ENCODE results near the gene TBC1D5.
"Not testable (repeated sequence)": the region's sequence is repeated elsewhere in the genome, so short reads cannot be mapped to it uniquely, and the experiment has no call there.

Gene TBC1D5

GRCh38 chr3:17672506-17672905 lies 69.9 kb downstream of the TBC1D5 start:
- no peak for DNase-seq (ENCODE audit: low read depth)
- TF ChIP-seq CTCF (IDR thresholded peaks at IDR 0.05; ENCODE audit: insufficient read depth, low read depth, low read length, missing control alignments): no peak
- no peak overlapping the region for H3K4me3 ChIP-seq (ENCODE audit: low read depth, low read length)

GRCh38 chr3:17670749-17671148 lies 71.7 kb downstream of the TBC1D5 start:
- no peak for TF ChIP-seq CTCF (IDR thresholded peaks at IDR 0.05; ENCODE audit: insufficient read depth, low read depth, low read length, missing control alignments)
- no peak for DNase-seq (ENCODE audit: low read depth)
- H3K4me3 ChIP-seq (ENCODE audit: low read depth, low read length): no peak overlapping the region

- peak; percentile 16 for DNase-seq (ENCODE audit: low read depth)
- TF ChIP-seq CTCF (IDR thresholded peaks at IDR 0.05; ENCODE audit: insufficient read depth, low read depth, low read length, missing control alignments): no peak
- no peak overlapping the region for H3K4me3 ChIP-seq (ENCODE audit: low read depth, low read length)
Measured at GRCh38 chr3:17664923-17665322, 77.5 kb downstream of the TBC1D5 start.

GRCh38 chr3:17656264-17656663 lies 86.2 kb downstream of the TBC1D5 start:
- TF ChIP-seq CTCF (IDR thresholded peaks at IDR 0.05; ENCODE audit: insufficient read depth, low read depth, low read length, missing control alignments): no peak
- H3K4me3 ChIP-seq (ENCODE audit: low read depth, low read length): no peak overlapping the region
- DNase-seq (ENCODE audit: low read depth): no peak

GRCh38 chr3:17655743-17656142 lies 86.7 kb downstream of the TBC1D5 start:
- H3K4me3 ChIP-seq (ENCODE audit: low read depth, low read length): no peak overlapping the region
- no peak for TF ChIP-seq CTCF (IDR thresholded peaks at IDR 0.05; ENCODE audit: insufficient read depth, low read depth, low read length, missing control alignments)

GRCh38 chr3:17649748-17650147 lies 92.7 kb downstream of the TBC1D5 start:
- DNase-seq (ENCODE audit: low read depth); H3K4me3 ChIP-seq (ENCODE audit: low read depth, low read length): not testable (repeated sequence)

More at GRCh38 chr3:17655743-17656142, 86.7 kb downstream of the TBC1D5 start:
- DNase-seq (ENCODE audit: low read depth): peak; percentile 45

- not testable (repeated sequence) for DNase-seq (ENCODE audit: low read depth); H3K4me3 ChIP-seq (ENCODE audit: low read depth, low read length)
Measured at GRCh38 chr3:17648630-17649355, 93.6 kb downstream of the TBC1D5 start.

- H3K4me3 ChIP-seq (ENCODE audit: low read depth, low read length): no peak overlapping the region
- peak; percentile 47 for TF ChIP-seq CTCF (IDR thresholded peaks at IDR 0.05; ENCODE audit: insufficient read depth, low read depth, low read length, missing control alignments)
- peak; percentile 30 for DNase-seq (ENCODE audit: low read depth)
Measured at GRCh38 chr3:17645074-17645698, 97.2 kb downstream of the TBC1D5 start.

Measured in GM12865 (cell line).